GM12878 (cell line): ENCODE data around the gene PCDHGA8. TPM values are rescaled to one million over a fixed set of nuclear protein-coding genes. Genes with fewer than 3 reads are reported as not detected.

Source experiments
- ATAC-seq: fragments of 200-7000 bp; cut with Tn5 transposase; 3 replicates; pipeline ENCODE4 v1.9.1; 2020; ENCODE audit warnings: mild to moderate bottlenecking, moderate library complexity
- BruUV-seq: library from RNA; stranded (reverse); fragments of 400-500 nt; replicated peaks from 2 replicates; lab custom pipeline; 2021; lab: Mats Ljungman, UMichigan
- CTCF ChIA-PET: fragments of 300-600 bp; sonication (Branson Sonifier 250); formaldehyde crosslinking; extraction: SDS; loops from one replicate; lab custom pipeline; 2021; ENCODE audit warnings: inconsistent platforms; lab: Yijun Ruan, JAX
- POLR2A ChIA-PET: fragments of 350-600 bp; formaldehyde crosslinking; extraction: SDS; loops from one replicate; lab custom pipeline; 2021; ENCODE audit warnings: inconsistent platforms; lab: Charles Lee
- RAD21 ChIA-PET: fragments of 300-600 bp; sonication (Branson Sonifier 250); formaldehyde crosslinking; loops from one replicate; lab custom pipeline; 2023; ENCODE audit warnings: antibody characterized with exemption; ENCODE audit not compliant: unreplicated experiment; lab: Charles Lee
- SMC1A ChIA-PET: fragments of 300-600 bp; sonication (Branson Sonifier 250); formaldehyde crosslinking; loops from one replicate; lab custom pipeline; 2023; ENCODE audit not compliant: unreplicated experiment, uncharacterized antibody; lab: Charles Lee
- DNase-seq: peaks from one replicate; pipeline ENCODE4 v3.0.0-alpha.2; 2011; ENCODE audit warnings: low read depth, low spot score
- FAIRE-seq: peaks from 3 replicates; lab custom pipeline; 2011; peaks lifted over from hg19 to GRCh38; lab: Jason Lieb, UNC
- H2AFZ ChIP-seq: 2 replicates; pipeline ENCODE4 v1.6.0; 2011; ENCODE audit warnings: low read depth, low read length, control low read depth; ENCODE audit not compliant: control insufficient read depth
- H3K27ac ChIP-seq: 2 replicates; pipeline ENCODE4 v1.5.1; 2011; ENCODE audit warnings: control low read depth; ENCODE audit not compliant: control insufficient read depth, insufficient read depth
- H3K27me3 ChIP-seq, 2 experiments: replicated peaks in 1 of 2; 2 replicates each; pipeline versions ENCODE4 v1.6.0 to v1.6.1; 2011; ENCODE audit warnings: low read length in 1 of 2; ENCODE audit not compliant: control insufficient read depth in 2 of 2, insufficient read depth in 2 of 2
- H3K36me3 ChIP-seq, 2 experiments: 2 replicates each; pipeline ENCODE4 v1.5.1; 2011; ENCODE audit warnings: low read length in 1 of 2; ENCODE audit not compliant: control insufficient read depth in 2 of 2, insufficient read depth in 2 of 2
- H3K4me1 ChIP-seq: 2 replicates; pipeline ENCODE4 v1.6.1; 2011; ENCODE audit warnings: mild to moderate bottlenecking, low read length, moderate library complexity, mixed read lengths; ENCODE audit not compliant: control insufficient read depth, insufficient read depth
- H3K4me2 ChIP-seq: 2 replicates; pipeline ENCODE4 v1.6.0; 2011; ENCODE audit warnings: control low read depth; ENCODE audit not compliant: control insufficient read depth, insufficient read depth
- H3K4me3 ChIP-seq: fragments of 200-600 bp; sonication (generic); 2 replicates; pipeline ENCODE4 v1.5.1; 2016
- H3K79me2 ChIP-seq: 2 replicates; pipeline ENCODE4 v1.6.0; 2011; ENCODE audit warnings: low read length; ENCODE audit not compliant: control insufficient read depth, insufficient read depth
- H3K9ac ChIP-seq: 2 replicates; pipeline ENCODE4 v1.8.0; 2011; ENCODE audit warnings: low read length, control low read depth, mixed read lengths; ENCODE audit not compliant: control insufficient read depth, insufficient read depth
- H3K9me3 ChIP-seq: replicated peaks from 3 replicates; pipeline ENCODE4 v1.5.1; 2011; ENCODE audit warnings: mild to moderate bottlenecking, low read length; ENCODE audit not compliant: control insufficient read depth, insufficient read depth
- H4K20me1 ChIP-seq: 2 replicates; pipeline ENCODE4 v1.6.0; 2011; ENCODE audit not compliant: control insufficient read depth, insufficient read depth
- ATF7 ChIP-seq: fragments of 450-650 bp; IDR thresholded peaks from 2 replicates; pipeline ENCODE4 v1.6.1; 2016; ENCODE audit warnings: low read depth, mild to moderate bottlenecking
- BHLHE40 ChIP-seq, 2 experiments: fragments of 450-650 bp in 1 of 2; IDR thresholded peaks; 2 replicates each; pipeline ENCODE4 v1.6.1; 2011 to 2017; ENCODE audit warnings: low read depth in 2 of 2, borderline replicate concordance in 1 of 2, improper control_type of control experiment in 1 of 2, low read length in 1 of 2, mild to moderate bottlenecking in 1 of 2
- BRCA1 ChIP-seq: IDR thresholded peaks from 2 replicates; pipeline ENCODE4 v1.6.1; 2011; ENCODE audit warnings: low read depth, low read length, improper control_type of control experiment
- CEBPB ChIP-seq, 2 experiments: fragments of 150-350 bp in 1 of 2; IDR thresholded peaks; 2 replicates each; pipeline ENCODE4 v1.6.1; 2012 to 2014; ENCODE audit warnings: low read depth in 2 of 2, low read length in 2 of 2, borderline replicate concordance in 1 of 2, inconsistent platforms in 1 of 2
- FOXK2 ChIP-seq: fragments of 450-650 bp; IDR thresholded peaks from 2 replicates; pipeline ENCODE4 v1.6.1; 2017; ENCODE audit warnings: mild to moderate bottlenecking, moderate library complexity
- HDAC6 ChIP-seq: fragments of 200-600 bp; sonication (generic); IDR thresholded peaks from one replicate; pipeline ENCODE4 v1.8.0; 2017; ENCODE audit warnings: antibody characterized with exemption; ENCODE audit not compliant: unreplicated experiment
- MEF2B ChIP-seq: fragments of 450-650 bp; IDR thresholded peaks from 2 replicates; pipeline ENCODE4 v1.6.1; 2018; ENCODE audit warnings: mild to moderate bottlenecking, moderate library complexity; ENCODE audit not compliant: partially characterized antibody, poor library complexity, severe bottlenecking
- MXI1 ChIP-seq: fragments of 150-350 bp; IDR thresholded peaks from 2 replicates; pipeline ENCODE4 v1.6.1; 2011; ENCODE audit warnings: low read depth, mild to moderate bottlenecking, inconsistent platforms, low read length, improper control_type of control experiment
- POLR2AphosphoS2 ChIP-seq: IDR thresholded peaks from 2 replicates; pipeline ENCODE4 v1.6.1; 2011; ENCODE audit warnings: low read depth, mild to moderate bottlenecking, low read length, improper control_type of control experiment, moderate library complexity
- SP1 ChIP-seq: IDR thresholded peaks from one replicate; pipeline ENCODE4 v1.6.1; 2011; ENCODE audit warnings: low read depth, low read length
- WRNIP1 ChIP-seq: IDR thresholded peaks from 2 replicates; pipeline ENCODE4 v1.6.1; 2011; ENCODE audit warnings: low read depth, low read length, improper control_type of control experiment, borderline replicate concordance
- ZNF24 ChIP-seq: fragments of 450-650 bp; IDR thresholded peaks from 2 replicates; pipeline ENCODE4 v1.6.1; 2017; ENCODE audit warnings: antibody characterized with exemption, mild to moderate bottlenecking
- WGBS: methylation state at CpG from one replicate; pipeline ENCODE4 v1.1.6; 2016; ENCODE audit warnings: low lambda C conversion rate; ENCODE audit not compliant: insufficient replicate concordance, insufficient coverage; ENCODE audit errors: missing lambda C conversion rate; 5-methylcytosine and 5-hydroxymethylcytosine counted together
- in situ Hi-C: fragments of 300-500 bp; cut with MboI; formaldehyde crosslinking; loops from 9 replicates; pipeline ENCODE4 v1.14.3; 2018; ENCODE audit warnings: mixed read lengths
- intact Hi-C: fragments of 100-400 bp; cut with micrococcal nuclease; formaldehyde crosslinking; loops from one replicate; pipeline ENCODE4 v1.14.2; 2022; ENCODE audit not compliant: unreplicated experiment
- polyA plus RNA-seq, 11 experiments: library from polyadenylated mRNA; depleted of rRNA in 4 of 11; unstranded in 6 of 11; stranded (reverse) in 5 of 11; fragments of >200 nt; fragmentation: Nextera tagmentation in 4 of 11; fragmentation: Illumina TruSeq in 1 of 11; extraction: Ambion mirVana in 4 of 11; extraction: Trizol in 1 of 11; gene quantifications; 1 replicate in 1 of 11; 2 replicates in 10 of 11; pipeline versions ENCODE4 v1.2.1 to v1.2.3, GENCODE V29; 2011 to 2016; ENCODE audit warnings: inconsistent platforms in 2 of 11, missing spikeins in 2 of 11, low read depth in 1 of 11
- total RNA-seq, 4 experiments: library from RNA; depleted of rRNA in 3 of 4; stranded (reverse); fragments of >200 nt in 3 of 4; fragmentation: Illumina TruSeq in 1 of 4; extraction: Trizol in 1 of 4; gene quantifications; 2 replicates each; pipeline versions ENCODE4 v1.2.1 to v1.2.3, GENCODE V29; 2013 to 2021
- TF ChIP-seq, protein P1 (sequence below): IDR thresholded peaks from 2 replicates; pipeline ENCODE4 v1.6.1; 2011; ENCODE audit warnings: low read depth, low read length, improper control_type of control experiment, borderline replicate concordance
- TF ChIP-seq, protein P2 (sequence below): IDR thresholded peaks from 2 replicates; pipeline ENCODE4 v1.6.1; 2012; ENCODE audit warnings: low read length, inconsistent platforms

PCDHGA8 gene
- total and polyA plus RNA-seq, 10 of the 15 experiments (the other 5 are each of a cell fraction or from before 2014, with no cell fraction given), result 0.01 to 0.04 TPM; not detected in 8

DNA sequence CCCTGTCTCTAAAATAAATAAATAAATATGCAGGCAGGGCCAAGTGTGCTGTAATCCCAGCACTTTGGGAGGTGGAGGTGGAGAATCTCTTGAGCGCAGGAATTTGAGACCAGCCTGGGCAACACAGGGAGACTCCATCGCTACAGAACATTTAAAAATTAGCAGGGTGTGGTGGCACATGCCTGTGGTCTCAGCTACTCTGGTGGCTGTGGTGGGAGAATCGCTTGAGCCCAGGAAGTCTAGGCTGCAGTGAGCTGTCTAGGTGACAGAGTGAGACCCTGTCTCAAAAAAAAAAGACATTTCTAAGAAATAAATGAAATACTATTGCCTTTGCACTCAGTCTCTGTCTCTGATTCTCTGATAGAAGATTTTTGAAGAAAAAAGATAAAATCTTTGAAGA, 19.1 kb downstream of the PCDHGA8 start:
- Histone ChIP-seq H3K27ac (no peak overlapping the region), H3K4me3 (no peak overlapping the region), H3K79me2 (no peaks in the 10 kb centered on the region), H3K9ac (no peak overlapping the region), H3K9me3 (peaks cover 13% of the 10 kb centered on the region; the same call in 2 of the 3 replicates), H3K4me1 (no peaks in the 10 kb centered on the region; the same call in 1 of the 2 replicates), H3K4me2 (no peak overlapping the region), H4K20me1 (no peaks in the 10 kb centered on the region), H2AFZ (no peak overlapping the region), H3K27me3 (peaks cover 0 to 1% of the 10 kb centered on the region in 2 experiments; a peak in 1 of 4 replicates), H3K36me3 (no peaks in the 10 kb centered on the region)
- 96% methylated on average over 3 of the region's 3 CpGs for WGBS
- CTCF ChIA-PET, result interaction anchor here (1.0 to 4.8 kb wide), 5 partner anchors 10 to 102 kb away, joined by 4 to 41 read pairs (median 27); partner anchors contain the start of genes PCDHGA11, PCDHGA12, PCDHGB3 and PCDHGC3
- DNase-seq (no peak), ATAC-seq (no peak), FAIRE-seq (no peak)
- RAD21 ChIA-PET, result interaction anchor here (0.6 kb wide), 1 partner anchor 41 kb away, joined by 3 read pairs; the partner anchor contains the start of gene PCDHGB3
- TF ChIP-seq HDAC6, result no peak
- TF ChIP-seq ATF7, result no peak
- no peak for TF ChIP-seq BHLHE40 (IDR thresholded peaks at IDR 0.05; ENCODE audit: borderline replicate concordance in 1 of 2, low read depth in 2 of 2, low read length in 1 of 2)
- TF ChIP-seq, protein P1, sequence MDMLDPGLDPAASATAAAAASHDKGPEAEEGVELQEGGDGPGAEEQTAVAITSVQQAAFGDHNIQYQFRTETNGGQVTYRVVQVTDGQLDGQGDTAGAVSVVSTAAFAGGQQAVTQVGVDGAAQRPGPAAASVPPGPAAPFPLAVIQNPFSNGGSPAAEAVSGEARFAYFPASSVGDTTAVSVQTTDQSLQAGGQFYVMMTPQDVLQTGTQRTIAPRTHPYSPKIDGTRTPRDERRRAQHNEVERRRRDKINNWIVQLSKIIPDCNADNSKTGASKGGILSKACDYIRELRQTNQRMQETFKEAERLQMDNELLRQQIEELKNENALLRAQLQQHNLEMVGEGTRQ, result no peak
- TF ChIP-seq MEF2B, result no peak
- TF ChIP-seq MXI1, result no peak
- TF ChIP-seq ZNF24, result no peak
- TF ChIP-seq BRCA1, result no peak
- no peak for TF ChIP-seq SP1
- TF ChIP-seq WRNIP1, result no peak
- TF ChIP-seq CEBPB (IDR thresholded peaks at IDR 0.05; ENCODE audit: borderline replicate concordance in 1 of 2, low read depth in 2 of 2, low read length in 2 of 2), result no peak
- TF ChIP-seq, protein P2, sequence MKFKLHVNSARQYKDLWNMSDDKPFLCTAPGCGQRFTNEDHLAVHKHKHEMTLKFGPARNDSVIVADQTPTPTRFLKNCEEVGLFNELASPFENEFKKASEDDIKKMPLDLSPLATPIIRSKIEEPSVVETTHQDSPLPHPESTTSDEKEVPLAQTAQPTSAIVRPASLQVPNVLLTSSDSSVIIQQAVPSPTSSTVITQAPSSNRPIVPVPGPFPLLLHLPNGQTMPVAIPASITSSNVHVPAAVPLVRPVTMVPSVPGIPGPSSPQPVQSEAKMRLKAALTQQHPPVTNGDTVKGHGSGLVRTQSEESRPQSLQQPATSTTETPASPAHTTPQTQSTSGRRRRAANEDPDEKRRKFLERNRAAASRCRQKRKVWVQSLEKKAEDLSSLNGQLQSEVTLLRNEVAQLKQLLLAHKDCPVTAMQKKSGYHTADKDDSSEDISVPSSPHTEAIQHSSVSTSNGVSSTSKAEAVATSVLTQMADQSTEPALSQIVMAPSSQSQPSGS, result no peak
- no peak for TF ChIP-seq FOXK2
- TF ChIP-seq POLR2AphosphoS2, result no peak
- in situ Hi-C loops, result no loop called here
- intact Hi-C loops, result no loop called here
- POLR2A ChIA-PET, result no interaction called here
- SMC1A ChIA-PET, result interaction anchor here (2.9 kb wide), 1 partner anchor 10 kb away, joined by 14 read pairs; the partner anchor contains the start of gene PCDHGA11
- no TSS peak for BruUV-seq
